ENCODE measurements around the gene ATAD3B.
A peak's percentile ranks its signal among the peaks of the same experiment; 100 is the strongest.
"Not testable (repeated sequence)": the region's sequence is repeated elsewhere in the genome, so short reads cannot be mapped to it uniquely, and the experiment has no call there.

ATAD3B gene

DNA sequence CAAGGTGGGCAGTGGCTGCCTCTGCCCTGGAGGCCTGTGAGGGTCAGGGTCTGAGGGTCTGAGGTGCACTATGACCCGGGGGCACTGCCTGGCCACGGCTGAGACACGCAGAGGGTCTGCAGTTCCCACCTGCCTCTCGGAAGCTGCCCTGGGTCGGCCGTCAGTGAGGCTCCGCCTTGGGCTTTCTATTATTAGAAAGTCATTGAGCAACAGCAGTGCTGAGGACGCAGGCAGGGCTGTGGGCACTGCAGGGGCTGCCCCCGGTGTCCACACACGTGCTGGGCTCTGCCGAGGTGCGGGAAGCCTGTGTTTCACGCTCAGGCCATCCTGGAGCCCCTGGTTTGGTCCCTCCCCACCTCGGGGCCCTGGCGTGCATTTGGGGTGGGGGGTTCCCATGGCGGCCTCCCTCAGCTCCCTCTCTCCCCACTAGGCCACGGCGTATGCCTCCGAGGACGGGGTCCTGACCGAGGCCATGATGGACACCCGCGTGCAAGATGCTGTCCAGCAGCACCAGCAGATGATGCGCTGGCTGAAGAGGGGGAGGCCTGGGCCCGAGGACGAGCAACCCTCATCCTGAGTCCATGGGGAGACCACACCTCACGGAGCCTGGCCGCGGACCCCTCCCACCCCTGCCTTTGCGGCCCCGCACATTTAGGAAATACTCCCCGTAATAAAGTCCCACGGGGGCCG, 37.4 kb downstream of the ATAD3B start:
- H3K27ac ChIP-seq (ENCODE audit: low read length); H3K4me1 ChIP-seq (ENCODE audit: control insufficient read depth in 1 of 2, insufficient read depth in 2 of 2, low read length in 2 of 2); H3K9me3 ChIP-seq (ENCODE audit: control insufficient read depth in 1 of 2, low read length in 2 of 2); H3K4me3 ChIP-seq (ENCODE audit: low read depth in 1 of 2, low read length in 2 of 2); H3K36me3 ChIP-seq (ENCODE audit: control insufficient read depth in 1 of 2, insufficient read depth in 2 of 2, low read length in 2 of 2); H3K27me3 ChIP-seq (ENCODE audit: low read depth, low read length): not testable (repeated sequence)

DNA sequence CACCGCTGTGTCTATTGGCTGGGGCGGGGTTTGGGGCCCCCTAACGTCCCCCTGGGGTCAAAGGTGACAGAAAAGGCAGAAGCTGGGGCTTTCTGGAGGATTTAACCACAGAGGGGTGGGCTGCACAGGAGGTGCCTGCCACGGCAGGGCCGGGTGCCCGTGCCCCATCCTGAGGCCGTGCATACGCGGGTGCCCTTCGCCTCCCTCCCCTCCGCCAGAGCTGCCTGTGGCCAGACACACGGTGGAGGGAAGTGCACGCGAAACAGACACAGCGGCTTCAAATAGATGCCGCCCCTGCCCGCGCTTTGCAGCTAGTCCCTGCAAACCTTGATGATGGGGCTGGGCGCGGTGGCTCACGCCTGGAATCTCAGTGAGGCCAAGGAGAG, 37.9 kb downstream of the ATAD3B start:
- H3K36me3 ChIP-seq (ENCODE audit: control insufficient read depth in 1 of 2, insufficient read depth in 2 of 2, low read length in 2 of 2); H3K4me3 ChIP-seq (ENCODE audit: low read depth in 1 of 2, low read length in 2 of 2); H3K27ac ChIP-seq (ENCODE audit: low read length); H3K27me3 ChIP-seq (ENCODE audit: low read depth, low read length); H3K9me3 ChIP-seq (ENCODE audit: control insufficient read depth in 1 of 2, low read length in 2 of 2); H3K4me1 ChIP-seq (ENCODE audit: control insufficient read depth in 1 of 2, insufficient read depth in 2 of 2, low read length in 2 of 2): not testable (repeated sequence)

DNA sequence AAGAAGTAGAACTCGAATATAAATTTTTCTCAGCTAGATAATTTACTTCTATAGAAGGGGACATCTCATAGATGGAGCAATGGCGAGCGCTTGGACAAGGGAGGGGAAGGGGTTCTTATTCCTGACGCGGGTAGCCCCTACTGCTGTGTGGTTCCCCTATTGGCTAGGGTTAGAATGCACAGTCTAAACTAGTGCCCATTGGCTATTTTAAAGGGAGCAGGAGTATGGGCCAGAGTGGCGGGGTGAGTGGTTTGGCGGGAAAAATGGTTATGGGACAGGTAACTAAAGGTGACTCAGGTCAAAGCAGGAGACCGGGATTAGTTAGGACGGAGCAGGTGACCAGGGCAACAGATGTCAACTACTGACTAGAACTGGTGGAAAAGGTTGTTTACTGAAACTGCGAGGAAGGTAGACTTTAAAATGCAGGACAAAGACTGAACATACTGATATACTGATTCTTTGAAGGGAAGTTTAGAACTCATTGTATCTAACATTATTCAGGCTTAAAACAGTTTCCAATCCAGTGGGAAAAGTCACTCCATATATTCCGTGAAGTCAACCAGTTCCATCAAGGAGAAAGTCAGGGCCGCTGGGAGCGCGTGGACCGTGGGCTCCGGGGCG, 39.5 kb downstream of the ATAD3B start:
- Histone ChIP-seq H3K27me3 (ENCODE audit: low read depth, low read length) (no peaks in the 10 kb centered on the region), H3K4me3 (ENCODE audit: low read depth in 1 of 2, low read length in 2 of 2) (peak overlapping the region; percentile 57 to 81), H3K9me3 (ENCODE audit: control insufficient read depth in 1 of 2, low read length in 2 of 2) (no peaks in the 10 kb centered on the region), H3K4me1 (ENCODE audit: control insufficient read depth in 1 of 2, insufficient read depth in 2 of 2, low read length in 2 of 2) (peaks cover 0 to 9% of the 10 kb centered on the region in 2 donors), H3K36me3 (ENCODE audit: control insufficient read depth in 1 of 2, insufficient read depth in 2 of 2, low read length in 2 of 2) (no peaks in the 10 kb centered on the region), H3K27ac (ENCODE audit: low read length) (peak overlapping the region; percentile 80)

DNA sequence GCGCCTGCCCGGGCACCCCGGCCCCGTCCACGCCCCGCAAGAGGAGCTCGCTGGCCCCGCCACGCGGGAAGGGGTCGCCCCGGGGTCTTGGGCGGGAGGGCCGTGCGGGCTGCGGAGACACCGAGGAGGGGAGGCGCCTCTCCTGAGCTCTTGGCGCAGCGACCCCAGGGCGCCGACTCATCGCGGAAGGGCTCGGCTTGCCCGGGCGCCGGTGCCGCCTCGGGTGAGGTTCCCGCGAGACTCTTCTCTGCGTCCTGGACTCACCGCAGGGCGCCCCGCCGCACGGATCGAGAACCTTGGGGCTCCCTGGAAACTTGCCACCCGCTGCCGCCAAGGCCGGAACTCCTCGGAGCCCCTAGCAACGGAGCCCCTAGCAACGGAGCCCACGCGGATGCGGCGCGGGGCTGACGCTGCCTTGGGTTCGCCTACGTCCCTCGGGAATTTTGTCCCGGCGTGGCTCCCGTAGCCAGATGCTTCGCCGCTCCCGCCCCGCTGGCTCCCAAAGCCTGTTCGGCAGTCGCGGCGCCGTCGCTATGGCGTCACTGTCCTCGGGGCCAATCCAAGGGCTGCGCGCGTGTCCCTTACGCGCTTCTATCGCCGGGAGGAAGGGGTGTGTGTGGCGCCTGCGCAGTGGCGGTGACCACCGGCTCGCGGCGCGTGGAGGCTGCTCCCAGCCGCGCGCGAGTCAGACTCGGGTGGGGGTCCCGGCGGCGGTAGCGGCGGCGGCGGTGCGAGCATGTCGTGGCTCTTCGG, 40.1 kb downstream of the ATAD3B start, which contains the start of gene ATAD3A:
ATAD3A (plus strand) TSS at position 630 of the 753 bp plus-strand sequence; CDS start at position 737, 107 bp downstream.
- Histone ChIP-seq H3K4me1 (ENCODE audit: control insufficient read depth in 1 of 2, insufficient read depth in 2 of 2, low read length in 2 of 2) (peaks cover 0 to 9% of the 10 kb centered on the region in 2 donors), H3K36me3 (ENCODE audit: control insufficient read depth in 1 of 2, insufficient read depth in 2 of 2, low read length in 2 of 2) (no peaks in the 10 kb centered on the region), H3K27me3 (ENCODE audit: low read depth, low read length) (no peaks in the 10 kb centered on the region), H3K4me3 (ENCODE audit: low read depth in 1 of 2, low read length in 2 of 2) (peak within 1 kb of the TSS; percentile 57 to 81), H3K9me3 (ENCODE audit: control insufficient read depth in 1 of 2, low read length in 2 of 2) (no peaks in the 10 kb centered on the region), H3K27ac (ENCODE audit: low read length) (peak within 1 kb of the TSS; percentile 80)

DNA sequence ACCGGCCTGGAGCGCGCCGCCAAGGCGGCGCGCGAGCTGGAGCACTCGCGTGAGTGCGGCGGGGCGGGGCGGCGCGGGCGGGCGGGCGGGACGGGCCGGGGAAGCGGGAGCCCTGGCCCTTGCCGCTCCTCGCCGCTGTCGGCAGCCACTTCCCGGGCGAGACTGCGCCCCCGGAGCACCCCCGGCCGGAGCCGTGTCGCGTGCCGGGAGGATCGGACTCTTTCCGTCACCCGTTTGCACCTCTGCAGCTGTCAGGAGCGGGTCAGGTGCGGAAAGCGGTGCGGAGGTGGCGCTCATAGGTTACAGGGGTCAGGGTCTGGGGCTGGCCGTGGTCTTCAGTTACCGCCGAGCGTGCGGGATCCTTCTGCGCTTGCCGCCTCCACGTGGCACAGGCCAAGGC, 40.9 kb downstream of the ATAD3B start:
- H3K9me3 ChIP-seq (ENCODE audit: control insufficient read depth in 1 of 2, low read length in 2 of 2); H3K4me1 ChIP-seq (ENCODE audit: control insufficient read depth in 1 of 2, insufficient read depth in 2 of 2, low read length in 2 of 2); H3K27me3 ChIP-seq (ENCODE audit: low read depth, low read length); H3K36me3 ChIP-seq (ENCODE audit: control insufficient read depth in 1 of 2, insufficient read depth in 2 of 2, low read length in 2 of 2); H3K27ac ChIP-seq (ENCODE audit: low read length): not testable (repeated sequence)
- H3K4me3 ChIP-seq (ENCODE audit: low read depth in 1 of 2, low read length in 2 of 2), result peak overlapping the region in 1 of 2 donors; percentile 81

DNA sequence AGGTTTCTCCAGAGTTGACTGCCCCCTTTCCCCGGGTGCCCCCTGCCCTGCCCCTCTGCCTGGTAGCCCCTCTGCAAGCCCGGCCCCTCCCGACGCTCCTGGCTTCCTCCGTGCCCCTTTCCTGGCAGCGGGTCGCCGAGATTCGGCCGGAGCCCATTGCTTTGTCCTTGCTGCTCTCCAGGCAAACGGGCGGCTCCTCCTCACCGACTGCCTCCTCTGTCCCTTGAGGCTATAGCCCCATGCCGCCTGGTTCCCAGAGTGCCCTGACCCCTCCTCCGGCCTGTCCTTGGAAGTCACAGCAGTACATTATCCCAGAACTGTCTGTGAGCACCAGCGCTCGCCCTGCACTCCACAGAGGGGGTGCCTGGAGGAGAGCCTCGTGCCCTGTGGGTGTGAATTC, 42.1 kb downstream of the ATAD3B start:
- H3K27me3 ChIP-seq (ENCODE audit: low read depth, low read length); H3K9me3 ChIP-seq (ENCODE audit: control insufficient read depth in 1 of 2, low read length in 2 of 2): not testable (repeated sequence)

DNA sequence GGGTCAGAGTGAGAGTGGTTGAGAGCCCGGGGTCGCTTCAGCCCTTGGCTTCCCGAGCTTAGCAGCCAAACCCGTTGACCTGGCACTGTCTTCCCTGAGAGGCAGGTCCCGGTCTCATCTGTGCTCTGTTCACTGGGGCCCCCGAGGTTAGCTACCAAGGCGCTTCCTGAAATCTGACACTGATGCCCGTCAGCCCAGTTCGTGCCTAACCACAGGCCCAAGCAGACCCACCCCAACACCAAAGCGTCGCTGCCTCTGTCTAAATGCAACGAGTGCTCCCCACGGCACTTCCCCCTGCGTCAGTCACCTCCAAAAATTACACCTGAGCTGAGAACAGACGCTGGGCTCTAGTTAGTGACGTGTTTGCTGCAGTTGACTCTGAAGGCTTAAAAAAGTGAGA, 42.8 kb downstream of the ATAD3B start:
- H3K27ac ChIP-seq (ENCODE audit: low read length); H3K4me3 ChIP-seq (ENCODE audit: low read depth in 1 of 2, low read length in 2 of 2); H3K4me1 ChIP-seq (ENCODE audit: control insufficient read depth in 1 of 2, insufficient read depth in 2 of 2, low read length in 2 of 2); H3K9me3 ChIP-seq (ENCODE audit: control insufficient read depth in 1 of 2, low read length in 2 of 2); H3K27me3 ChIP-seq (ENCODE audit: low read depth, low read length): not testable (repeated sequence)
- H3K36me3 ChIP-seq (ENCODE audit: control insufficient read depth in 1 of 2, insufficient read depth in 2 of 2, low read length in 2 of 2), result peaks cover 0 to 12% of the 10 kb centered on the region in 2 donors

More for the DNA sequence above, 42.1 kb downstream of the ATAD3B start:
- not testable (repeated sequence) for H3K27ac ChIP-seq (ENCODE audit: low read length); H3K36me3 ChIP-seq (ENCODE audit: control insufficient read depth in 1 of 2, insufficient read depth in 2 of 2, low read length in 2 of 2); H3K4me1 ChIP-seq (ENCODE audit: control insufficient read depth in 1 of 2, insufficient read depth in 2 of 2, low read length in 2 of 2); H3K4me3 ChIP-seq (ENCODE audit: low read depth in 1 of 2, low read length in 2 of 2)

DNA sequence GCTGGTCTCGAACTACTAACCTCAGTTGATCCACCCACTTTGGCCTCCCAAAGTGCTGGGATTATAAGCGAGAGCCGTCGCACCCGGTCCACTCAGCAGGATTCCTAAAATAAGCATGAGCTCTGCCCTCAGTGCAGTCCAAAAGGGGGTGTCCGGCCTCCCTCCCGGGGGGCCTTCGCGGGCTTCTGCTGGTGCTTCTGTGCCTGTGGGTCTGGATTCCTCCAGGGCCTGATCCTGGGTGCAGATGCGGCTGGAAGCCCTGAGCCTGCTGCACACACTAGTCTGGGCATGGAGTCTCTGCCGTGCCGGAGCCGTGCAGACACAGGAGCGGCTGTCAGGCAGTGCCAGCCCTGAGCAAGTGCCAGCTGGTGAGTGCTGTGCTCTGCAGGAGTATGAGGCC, 45.4 kb downstream of the ATAD3B start:
- H3K36me3 ChIP-seq (ENCODE audit: control insufficient read depth in 1 of 2, insufficient read depth in 2 of 2, low read length in 2 of 2), result peaks cover 0 to 23% of the 10 kb centered on the region in 2 donors
- not testable (repeated sequence) for H3K4me3 ChIP-seq (ENCODE audit: low read depth in 1 of 2, low read length in 2 of 2); H3K9me3 ChIP-seq (ENCODE audit: control insufficient read depth in 1 of 2, low read length in 2 of 2); H3K27ac ChIP-seq (ENCODE audit: low read length); H3K27me3 ChIP-seq (ENCODE audit: low read depth, low read length); H3K4me1 ChIP-seq (ENCODE audit: control insufficient read depth in 1 of 2, insufficient read depth in 2 of 2, low read length in 2 of 2)

DNA sequence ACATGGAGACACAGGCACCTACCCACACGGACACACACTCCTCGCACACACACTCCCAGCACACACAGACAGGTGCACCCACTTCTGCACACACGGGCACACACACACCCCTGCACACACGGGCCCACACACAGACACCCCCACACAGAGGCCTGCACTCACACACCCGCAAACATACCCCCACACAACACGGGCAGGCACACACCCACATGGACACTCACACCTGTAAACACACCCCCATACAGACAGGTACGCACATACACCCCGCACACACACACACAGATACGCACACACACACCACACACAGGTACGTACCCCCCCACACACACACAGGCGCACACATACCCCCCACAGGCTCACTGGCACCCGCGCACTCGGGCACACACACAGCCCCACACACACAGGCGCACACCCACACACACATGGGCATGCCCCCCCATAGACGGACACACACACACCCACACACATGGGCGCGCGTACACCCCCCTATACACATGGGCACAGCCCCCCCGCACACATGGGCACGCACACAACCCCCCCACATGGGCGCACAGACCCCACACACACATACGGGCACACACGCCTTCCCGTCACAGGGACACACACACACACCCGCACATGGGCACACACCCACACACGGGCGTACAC, 46.5 kb downstream of the ATAD3B start:
- peaks cover 0 to 26% of the 10 kb centered on the region in 2 donors for H3K36me3 ChIP-seq (ENCODE audit: control insufficient read depth in 1 of 2, insufficient read depth in 2 of 2, low read length in 2 of 2)
- H3K4me3 ChIP-seq (ENCODE audit: low read depth in 1 of 2, low read length in 2 of 2), result no peak overlapping the region
- H3K9me3 ChIP-seq (ENCODE audit: control insufficient read depth in 1 of 2, low read length in 2 of 2), result no peaks in the 10 kb centered on the region
- peaks cover 0 to 4% of the 10 kb centered on the region in 2 donors for H3K4me1 ChIP-seq (ENCODE audit: control insufficient read depth in 1 of 2, insufficient read depth in 2 of 2, low read length in 2 of 2)
- H3K27ac ChIP-seq (ENCODE audit: low read length), result no peak overlapping the region
- H3K27me3 ChIP-seq (ENCODE audit: low read depth, low read length), result no peaks in the 10 kb centered on the region

DNA sequence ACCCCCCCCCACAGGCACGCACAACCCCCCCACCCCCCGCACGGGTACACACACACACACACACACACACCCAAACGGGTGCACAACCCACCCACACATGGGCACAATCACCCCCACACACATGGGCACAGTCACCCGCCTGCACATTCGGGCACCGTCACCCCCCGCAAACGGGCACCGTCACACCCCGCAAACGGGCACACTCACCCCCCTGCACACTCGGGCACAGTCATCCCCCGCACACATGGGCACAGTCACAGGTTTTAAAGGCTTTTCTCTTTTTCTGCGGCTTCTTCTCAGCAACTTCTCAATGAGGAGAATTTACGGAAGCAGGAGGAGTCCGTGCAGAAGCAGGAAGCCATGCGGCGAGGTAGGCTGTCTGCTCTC, 47.0 kb downstream of the ATAD3B start:
- not testable (repeated sequence) for H3K27ac ChIP-seq (ENCODE audit: low read length); H3K27me3 ChIP-seq (ENCODE audit: low read depth, low read length); H3K4me3 ChIP-seq (ENCODE audit: low read depth in 1 of 2, low read length in 2 of 2); H3K4me1 ChIP-seq (ENCODE audit: control insufficient read depth in 1 of 2, insufficient read depth in 2 of 2, low read length in 2 of 2); H3K9me3 ChIP-seq (ENCODE audit: control insufficient read depth in 1 of 2, low read length in 2 of 2)
- H3K36me3 ChIP-seq (ENCODE audit: control insufficient read depth in 1 of 2, insufficient read depth in 2 of 2, low read length in 2 of 2), result peaks cover 0 to 31% of the 10 kb centered on the region in 2 donors

DNA sequence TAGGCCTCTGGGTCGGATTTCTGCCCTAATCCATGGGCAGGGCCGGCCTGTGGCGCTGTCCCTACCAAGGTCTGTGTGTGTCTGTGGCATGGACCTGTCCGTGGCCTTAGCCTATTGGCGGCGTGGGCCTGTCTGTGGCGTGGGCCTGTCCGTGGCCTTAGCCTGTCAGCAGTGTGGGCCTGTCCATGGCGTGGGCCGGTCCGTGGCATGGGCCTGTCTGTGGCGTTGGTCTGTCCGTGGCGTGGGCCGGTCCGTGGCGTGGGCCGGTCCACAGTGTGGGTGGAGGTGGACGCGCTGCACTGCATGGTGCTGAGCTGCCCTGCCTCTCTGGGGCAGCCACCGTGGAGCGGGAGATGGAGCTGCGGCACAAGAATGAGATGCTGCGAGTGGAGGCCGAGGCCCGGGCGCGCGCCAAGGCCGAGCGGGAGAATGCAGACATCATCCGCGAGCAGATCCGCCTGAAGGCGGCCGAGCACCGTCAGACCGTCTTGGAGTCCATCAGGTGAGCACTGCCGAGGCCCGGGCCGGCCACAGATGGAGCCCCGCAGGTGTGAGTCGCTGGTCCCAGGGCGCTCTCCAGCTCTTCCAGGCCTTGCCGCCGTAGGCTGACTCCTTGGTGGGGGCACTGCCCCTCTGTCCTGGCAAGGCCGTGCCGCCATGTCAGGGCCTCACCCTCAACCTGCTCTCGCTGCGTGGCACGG, 48.4 kb downstream of the ATAD3B start:
- H3K4me1 ChIP-seq (ENCODE audit: control insufficient read depth in 1 of 2, insufficient read depth in 2 of 2, low read length in 2 of 2); H3K27me3 ChIP-seq (ENCODE audit: low read depth, low read length); H3K27ac ChIP-seq (ENCODE audit: low read length); H3K9me3 ChIP-seq (ENCODE audit: control insufficient read depth in 1 of 2, low read length in 2 of 2); H3K4me3 ChIP-seq (ENCODE audit: low read depth in 1 of 2, low read length in 2 of 2): not testable (repeated sequence)
- H3K36me3 ChIP-seq (ENCODE audit: control insufficient read depth in 1 of 2, insufficient read depth in 2 of 2, low read length in 2 of 2), result peaks cover 0 to 33% of the 10 kb centered on the region in 2 donors

Data from muscle layer of duodenum (tissue), 2 donors.